K562 (cell line): ENCODE measurements around the gene NME4.

Source experiments
- EZH2 ChIP-seq: IDR thresholded peaks from 2 replicates; pipeline ENCODE4 v1.6.1; 2012; ENCODE audit warnings: low read depth, mild to moderate bottlenecking, inconsistent platforms, low read length, borderline replicate concordance
- FOXA1 ChIP-seq: fragments of 450-650 bp; IDR thresholded peaks from 2 replicates; pipeline ENCODE4 v1.6.1; 2016; ENCODE audit warnings: mild to moderate bottlenecking, borderline replicate concordance
- MAFK ChIP-seq: IDR thresholded peaks from 2 replicates; pipeline ENCODE4 v1.6.1; 2011; ENCODE audit warnings: low read length, improper control_type of control experiment
- MXI1 ChIP-seq: IDR thresholded peaks from 2 replicates; pipeline ENCODE4 v1.6.1; 2011; ENCODE audit warnings: low read depth, mild to moderate bottlenecking, improper control_type of control experiment, low read length
- NFE2L1 ChIP-seq: fragments of 450-650 bp; IDR thresholded peaks from 2 replicates; pipeline ENCODE4 v1.6.1; 2016; ENCODE audit warnings: missing genetic modification characterization, low read depth, mild to moderate bottlenecking, missing compliant biosample characterization, moderate library complexity, borderline replicate concordance
- NONO ChIP-seq, 2 experiments: fragments of 200-400 bp in 1 of 2; fragments of 450-650 bp in 1 of 2; formaldehyde crosslinking in 1 of 2; IDR thresholded peaks; 2 replicates each; pipeline ENCODE4 v1.6.1; 2017; ENCODE audit warnings: low read depth in 2 of 2, mild to moderate bottlenecking in 2 of 2, moderate library complexity in 2 of 2, low read length in 1 of 2
- POLR2A ChIP-seq: fragments of 450-650 bp; conservative IDR thresholded peaks from 2 replicates; pipeline ENCODE4 v1.6.1; 2016
- POLR2B ChIP-seq: fragments of 450-650 bp; IDR thresholded peaks from 2 replicates; pipeline ENCODE4 v1.6.1; 2018; ENCODE audit warnings: low read depth; ENCODE audit not compliant: partially characterized antibody
- RBM25 ChIP-seq: fragments of 200-400 bp; formaldehyde crosslinking; IDR thresholded peaks from 2 replicates; pipeline ENCODE4 v1.6.1; 2018; ENCODE audit warnings: low read length, low read depth, moderate library complexity; ENCODE audit not compliant: severe bottlenecking
- ZNF24 ChIP-seq: fragments of 450-650 bp; IDR thresholded peaks from 2 replicates; pipeline ENCODE4 v1.6.1; 2016
- TF ChIP-seq, protein P1 (sequence below): sonication (generic); formaldehyde crosslinking; IDR thresholded peaks from 2 replicates; pipeline ENCODE4 v1.8.0; 2022; ENCODE audit warnings: mild to moderate bottlenecking, missing genetic modification reagents
- TF ChIP-seq, protein P2 (sequence below), 3 experiments: IDR thresholded peaks in 2 of 3; conservative IDR thresholded peaks in 1 of 3; 2 replicates each; pipeline ENCODE4 v1.5.1; 2011 to 2012; ENCODE audit warnings: low read length in 3 of 3, mild to moderate bottlenecking in 3 of 3, control low read depth in 2 of 3, improper control_type of control experiment in 1 of 3, inconsistent platforms in 1 of 3, low read depth in 1 of 3, mixed read lengths in 1 of 3, moderate library complexity in 1 of 3; ENCODE audit not compliant: insufficient read depth in 2 of 3
- TF ChIP-seq, protein P3 (sequence below): sonication (generic); formaldehyde crosslinking; IDR thresholded peaks from 2 replicates; pipeline ENCODE4 v1.9.0; 2022; ENCODE audit warnings: mild to moderate bottlenecking, missing genetic modification reagents
- TF ChIP-seq, protein P4 (sequence below): fragments of 450-650 bp; IDR thresholded peaks from 2 replicates; pipeline ENCODE4 v1.6.1; 2018; ENCODE audit warnings: mild to moderate bottlenecking, low read depth; ENCODE audit not compliant: partially characterized antibody

DNA sequence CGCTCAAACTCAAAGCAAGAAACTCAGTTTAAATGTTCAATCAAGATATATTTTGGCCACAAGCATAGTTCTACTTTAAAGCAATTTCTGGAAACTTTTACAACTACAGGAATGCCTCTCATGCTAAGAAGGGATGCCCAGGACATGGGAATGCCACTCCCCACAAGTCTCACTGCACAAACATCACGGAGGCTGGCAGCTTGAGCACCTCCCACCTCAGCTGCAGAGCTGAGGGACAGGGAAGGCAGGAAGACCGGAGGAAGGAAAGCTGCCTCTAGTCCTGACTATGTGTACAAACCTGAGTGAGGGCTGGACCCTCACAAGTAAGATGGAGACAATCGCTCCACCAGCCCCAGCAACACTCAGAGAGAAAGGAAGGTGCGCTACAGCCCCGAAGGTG, 49.8 kb upstream of the NME4 start:
- TF ChIP-seq, protein P1, sequence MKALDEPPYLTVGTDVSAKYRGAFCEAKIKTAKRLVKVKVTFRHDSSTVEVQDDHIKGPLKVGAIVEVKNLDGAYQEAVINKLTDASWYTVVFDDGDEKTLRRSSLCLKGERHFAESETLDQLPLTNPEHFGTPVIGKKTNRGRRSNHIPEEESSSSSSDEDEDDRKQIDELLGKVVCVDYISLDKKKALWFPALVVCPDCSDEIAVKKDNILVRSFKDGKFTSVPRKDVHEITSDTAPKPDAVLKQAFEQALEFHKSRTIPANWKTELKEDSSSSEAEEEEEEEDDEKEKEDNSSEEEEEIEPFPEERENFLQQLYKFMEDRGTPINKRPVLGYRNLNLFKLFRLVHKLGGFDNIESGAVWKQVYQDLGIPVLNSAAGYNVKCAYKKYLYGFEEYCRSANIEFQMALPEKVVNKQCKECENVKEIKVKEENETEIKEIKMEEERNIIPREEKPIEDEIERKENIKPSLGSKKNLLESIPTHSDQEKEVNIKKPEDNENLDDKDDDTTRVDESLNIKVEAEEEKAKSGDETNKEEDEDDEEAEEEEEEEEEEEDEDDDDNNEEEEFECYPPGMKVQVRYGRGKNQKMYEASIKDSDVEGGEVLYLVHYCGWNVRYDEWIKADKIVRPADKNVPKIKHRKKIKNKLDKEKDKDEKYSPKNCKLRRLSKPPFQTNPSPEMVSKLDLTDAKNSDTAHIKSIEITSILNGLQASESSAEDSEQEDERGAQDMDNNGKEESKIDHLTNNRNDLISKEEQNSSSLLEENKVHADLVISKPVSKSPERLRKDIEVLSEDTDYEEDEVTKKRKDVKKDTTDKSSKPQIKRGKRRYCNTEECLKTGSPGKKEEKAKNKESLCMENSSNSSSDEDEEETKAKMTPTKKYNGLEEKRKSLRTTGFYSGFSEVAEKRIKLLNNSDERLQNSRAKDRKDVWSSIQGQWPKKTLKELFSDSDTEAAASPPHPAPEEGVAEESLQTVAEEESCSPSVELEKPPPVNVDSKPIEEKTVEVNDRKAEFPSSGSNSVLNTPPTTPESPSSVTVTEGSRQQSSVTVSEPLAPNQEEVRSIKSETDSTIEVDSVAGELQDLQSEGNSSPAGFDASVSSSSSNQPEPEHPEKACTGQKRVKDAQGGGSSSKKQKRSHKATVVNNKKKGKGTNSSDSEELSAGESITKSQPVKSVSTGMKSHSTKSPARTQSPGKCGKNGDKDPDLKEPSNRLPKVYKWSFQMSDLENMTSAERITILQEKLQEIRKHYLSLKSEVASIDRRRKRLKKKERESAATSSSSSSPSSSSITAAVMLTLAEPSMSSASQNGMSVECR (CRISPR knock-in tag), result no peak
- TF ChIP-seq, protein P2, sequence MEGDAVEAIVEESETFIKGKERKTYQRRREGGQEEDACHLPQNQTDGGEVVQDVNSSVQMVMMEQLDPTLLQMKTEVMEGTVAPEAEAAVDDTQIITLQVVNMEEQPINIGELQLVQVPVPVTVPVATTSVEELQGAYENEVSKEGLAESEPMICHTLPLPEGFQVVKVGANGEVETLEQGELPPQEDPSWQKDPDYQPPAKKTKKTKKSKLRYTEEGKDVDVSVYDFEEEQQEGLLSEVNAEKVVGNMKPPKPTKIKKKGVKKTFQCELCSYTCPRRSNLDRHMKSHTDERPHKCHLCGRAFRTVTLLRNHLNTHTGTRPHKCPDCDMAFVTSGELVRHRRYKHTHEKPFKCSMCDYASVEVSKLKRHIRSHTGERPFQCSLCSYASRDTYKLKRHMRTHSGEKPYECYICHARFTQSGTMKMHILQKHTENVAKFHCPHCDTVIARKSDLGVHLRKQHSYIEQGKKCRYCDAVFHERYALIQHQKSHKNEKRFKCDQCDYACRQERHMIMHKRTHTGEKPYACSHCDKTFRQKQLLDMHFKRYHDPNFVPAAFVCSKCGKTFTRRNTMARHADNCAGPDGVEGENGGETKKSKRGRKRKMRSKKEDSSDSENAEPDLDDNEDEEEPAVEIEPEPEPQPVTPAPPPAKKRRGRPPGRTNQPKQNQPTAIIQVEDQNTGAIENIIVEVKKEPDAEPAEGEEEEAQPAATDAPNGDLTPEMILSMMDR (IDR thresholded peaks at IDR 0.05 in 2 of 3, conservative IDR thresholded peaks at IDR 0.05 in 1 of 3; ENCODE audit: insufficient read depth in 2 of 3, low read depth in 1 of 3, low read length in 3 of 3), result no peak
- no peak for TF ChIP-seq MAFK
- no peak for TF ChIP-seq MXI1
- TF ChIP-seq, protein P3, sequence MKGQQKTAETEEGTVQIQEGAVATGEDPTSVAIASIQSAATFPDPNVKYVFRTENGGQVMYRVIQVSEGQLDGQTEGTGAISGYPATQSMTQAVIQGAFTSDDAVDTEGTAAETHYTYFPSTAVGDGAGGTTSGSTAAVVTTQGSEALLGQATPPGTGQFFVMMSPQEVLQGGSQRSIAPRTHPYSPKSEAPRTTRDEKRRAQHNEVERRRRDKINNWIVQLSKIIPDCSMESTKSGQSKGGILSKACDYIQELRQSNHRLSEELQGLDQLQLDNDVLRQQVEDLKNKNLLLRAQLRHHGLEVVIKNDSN (CRISPR knock-in tag), result no peak
- no peak for TF ChIP-seq NONO (IDR thresholded peaks at IDR 0.05; ENCODE audit: low read depth in 2 of 2, low read length in 1 of 2)
- no peak for TF ChIP-seq RBM25
- TF ChIP-seq FOXA1, result no peak
- no peak for TF ChIP-seq POLR2A
- TF ChIP-seq, protein P4, sequence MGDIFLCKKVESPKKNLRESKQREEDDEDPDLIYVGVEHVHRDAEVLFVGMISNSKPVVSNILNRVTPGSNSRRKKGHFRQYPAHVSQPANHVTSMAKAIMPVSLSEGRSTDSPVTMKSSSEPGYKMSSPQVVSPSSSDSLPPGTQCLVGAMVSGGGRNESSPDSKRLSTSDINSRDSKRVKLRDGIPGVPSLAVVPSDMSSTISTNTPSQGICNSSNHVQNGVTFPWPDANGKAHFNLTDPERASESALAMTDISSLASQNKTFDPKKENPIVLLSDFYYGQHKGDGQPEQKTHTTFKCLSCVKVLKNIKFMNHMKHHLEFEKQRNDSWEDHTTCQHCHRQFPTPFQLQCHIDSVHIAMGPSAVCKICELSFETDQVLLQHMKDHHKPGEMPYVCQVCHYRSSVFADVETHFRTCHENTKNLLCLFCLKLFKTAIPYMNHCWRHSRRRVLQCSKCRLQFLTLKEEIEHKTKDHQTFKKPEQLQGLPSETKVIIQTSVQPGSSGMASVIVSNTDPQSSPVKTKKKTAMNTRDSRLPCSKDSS, result no peak
- no peak for TF ChIP-seq NFE2L1 (tag)
- no peak for TF ChIP-seq POLR2B
- no peak for TF ChIP-seq ZNF24
- TF ChIP-seq EZH2, result no peak
